ENCODE results near the gene SERPINA3. TPM values are rescaled to one million over a fixed set of nuclear protein-coding genes. Genes with fewer than 3 reads are reported as not detected.
"Not testable (repeated sequence)": the region's sequence is repeated elsewhere in the genome, so short reads cannot be mapped to it uniquely, and the experiment has no call there.

Gene SERPINA3
- total RNA-seq, 1 donor from 2014 or later, result not detected

DNA sequence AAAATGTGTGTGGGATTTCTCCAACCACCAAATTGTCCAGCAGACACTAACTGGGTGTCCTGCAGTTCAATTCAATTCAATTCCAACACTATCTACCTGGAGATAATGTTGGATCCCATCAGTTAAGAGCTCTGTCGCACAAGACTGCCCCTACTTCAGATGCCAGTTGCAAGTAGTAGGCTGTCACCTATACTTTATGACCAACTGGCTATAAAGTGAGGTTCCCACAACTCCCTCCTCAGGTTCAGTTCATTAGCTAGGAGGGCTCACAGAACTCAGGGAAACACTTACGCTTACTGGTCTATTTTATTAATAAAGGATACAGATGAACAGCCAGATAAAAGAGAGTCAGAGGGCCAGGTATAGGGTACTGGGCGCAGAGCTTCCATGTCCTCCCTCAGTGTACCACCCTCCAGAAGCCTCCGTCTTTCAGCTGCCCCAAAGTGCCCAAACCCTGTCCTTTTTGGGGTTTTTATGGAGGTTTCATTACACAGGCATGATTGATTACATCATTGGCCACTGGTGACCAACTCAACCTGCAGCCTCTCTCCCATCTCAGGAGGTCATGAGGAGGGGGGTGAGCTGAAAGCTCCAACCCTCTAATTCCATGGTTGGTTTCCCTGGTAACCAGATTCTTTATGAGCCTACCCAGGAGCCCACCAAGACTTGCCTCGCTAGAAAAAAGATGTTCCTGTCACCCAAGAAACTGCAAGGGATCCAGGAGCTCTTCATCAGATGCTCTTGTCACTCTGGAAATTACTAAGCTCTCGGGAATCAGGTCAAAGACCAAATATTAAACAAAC lies 38.5 kb upstream of the SERPINA3 start:
- no peaks in the 10 kb centered on the region for H3K36me3 Mint-ChIP-seq (ENCODE audit: low read depth)
- H3K4me1 Mint-ChIP-seq, result no peaks in the 10 kb centered on the region
- no peaks in the 10 kb centered on the region for H3K9me3 Mint-ChIP-seq
- H3K27me3 Mint-ChIP-seq (ENCODE audit: low read depth), result peaks cover 2% of the 10 kb centered on the region
- no peak overlapping the region for H3K4me3 Mint-ChIP-seq
- no peak for TF ChIP-seq CTCF (conservative IDR thresholded peaks at IDR 0.05)
- no peak for DNase-seq (ENCODE audit: low read depth, low spot score)
- no peak overlapping the region for H3K27ac Mint-ChIP-seq (ENCODE audit: unreplicated experiment)

GRCh38 chr14:94574336-94574735 lies 37.9 kb upstream of the SERPINA3 start:
- H3K27ac Mint-ChIP-seq (ENCODE audit: unreplicated experiment), result no peak overlapping the region
- TF ChIP-seq CTCF (conservative IDR thresholded peaks at IDR 0.05), result no peak

DNA sequence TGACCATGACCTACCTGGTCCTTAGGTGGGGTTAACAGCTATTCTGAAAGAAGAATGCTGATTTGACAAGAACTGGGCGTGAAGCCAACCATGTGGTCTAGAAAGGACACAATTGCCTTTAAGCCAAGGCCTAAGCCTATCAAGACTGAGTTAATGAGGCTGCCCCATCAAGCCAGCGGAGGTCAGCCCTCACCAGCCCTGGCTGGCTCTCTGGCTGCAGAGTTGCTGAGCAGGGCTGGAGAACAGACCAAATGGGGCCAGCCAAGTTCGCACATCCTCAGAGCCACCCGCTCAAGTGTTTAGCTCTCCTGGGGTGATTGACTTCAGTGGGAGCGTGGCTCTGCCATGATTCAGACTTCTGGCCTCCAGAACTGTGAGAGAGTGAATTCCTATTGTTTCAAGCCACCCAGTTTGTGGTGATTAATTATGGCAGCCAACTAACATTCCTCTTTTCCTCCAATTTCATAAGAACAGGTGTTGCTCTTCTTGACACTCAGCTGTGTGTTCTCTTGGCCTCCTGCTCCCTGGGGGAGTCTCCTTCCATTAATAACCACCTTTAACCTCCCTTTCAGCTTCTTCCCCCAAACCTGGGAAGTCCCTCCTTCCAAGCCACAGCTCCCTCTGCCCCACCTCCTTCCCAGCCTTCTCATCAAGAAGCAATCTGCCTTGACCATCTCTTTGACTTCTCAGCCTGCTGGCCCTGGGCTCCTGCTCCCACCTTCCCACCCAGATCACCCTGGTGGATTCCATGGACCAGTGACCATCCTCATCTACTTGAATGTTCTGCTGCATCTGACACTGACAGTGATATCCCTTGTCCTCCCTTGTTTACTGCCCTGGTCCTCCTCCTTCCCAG lies 36.2 kb upstream of the SERPINA3 start:
- Mint-ChIP-seq H3K4me3 (no peak overlapping the region), H3K4me1 (peaks cover under 1% of the 10 kb centered on the region), H3K27ac (ENCODE audit: unreplicated experiment) (no peak overlapping the region), H3K27me3 (ENCODE audit: low read depth) (peaks cover 2% of the 10 kb centered on the region), H3K9me3 (peaks cover 3% of the 10 kb centered on the region), H3K36me3 (ENCODE audit: low read depth) (no peaks in the 10 kb centered on the region)
- no peak for TF ChIP-seq CTCF (conservative IDR thresholded peaks at IDR 0.05)
- no peak for DNase-seq (ENCODE audit: low read depth, low spot score)

More at GRCh38 chr14:94574336-94574735, 37.9 kb upstream of the SERPINA3 start:
- no peak for DNase-seq (ENCODE audit: low read depth, low spot score)
- Mint-ChIP-seq H3K36me3 (ENCODE audit: low read depth) (no peaks in the 10 kb centered on the region), H3K27me3 (ENCODE audit: low read depth) (peaks cover 2% of the 10 kb centered on the region), H3K4me3 (no peak overlapping the region), H3K4me1 (no peaks in the 10 kb centered on the region), H3K9me3 (no peaks in the 10 kb centered on the region)

- H3K4me3 Mint-ChIP-seq; H3K27ac Mint-ChIP-seq (ENCODE audit: unreplicated experiment); DNase-seq (ENCODE audit: low read depth, low spot score); H3K9me3 Mint-ChIP-seq; H3K27me3 Mint-ChIP-seq (ENCODE audit: low read depth); H3K36me3 Mint-ChIP-seq (ENCODE audit: low read depth): not testable (repeated sequence)
- H3K4me1 Mint-ChIP-seq, result peaks cover 13% of the 10 kb centered on the region
Measured at GRCh38 chr14:94577472-94577871, 34.7 kb upstream of the SERPINA3 start.

DNA sequence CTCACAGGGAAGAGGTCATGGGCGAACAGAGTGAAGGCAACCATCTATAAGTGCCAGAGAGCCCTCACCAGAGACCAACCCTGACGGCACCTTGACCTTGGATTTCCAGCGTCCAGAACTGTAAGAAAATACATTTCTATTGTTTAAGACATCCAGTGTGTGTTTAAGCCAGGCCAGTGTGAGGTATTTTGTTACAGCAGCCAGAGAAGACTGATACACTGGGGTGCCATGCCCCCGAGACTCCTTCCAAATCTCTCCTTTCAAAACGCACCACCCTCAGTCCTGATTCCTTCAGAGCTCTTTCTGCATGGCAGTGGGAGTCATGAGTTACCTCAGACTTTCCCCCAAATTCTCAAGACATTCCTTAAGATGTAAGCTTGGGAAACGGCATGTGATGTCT lies 33.5 kb upstream of the SERPINA3 start:
- no peak overlapping the region for H3K27ac Mint-ChIP-seq (ENCODE audit: unreplicated experiment)
- DNase-seq (ENCODE audit: low read depth, low spot score), result no peak
- H3K9me3 Mint-ChIP-seq, result peaks cover 3% of the 10 kb centered on the region
- H3K4me3 Mint-ChIP-seq, result no peak overlapping the region
- no peaks in the 10 kb centered on the region for H3K36me3 Mint-ChIP-seq (ENCODE audit: low read depth)
- peaks cover 2% of the 10 kb centered on the region for H3K27me3 Mint-ChIP-seq (ENCODE audit: low read depth)
- no peak for TF ChIP-seq CTCF (conservative IDR thresholded peaks at IDR 0.05)
- H3K4me1 Mint-ChIP-seq, result peaks cover 13% of the 10 kb centered on the region

Measured in neural crest cell (in vitro differentiated cells).